Cardiac fibroblast (primary cell): ENCODE measurements around the gene LCOR.
"Not testable (repeated sequence)": the region's sequence is repeated elsewhere in the genome, so short reads cannot be mapped to it uniquely, and the experiment has no call there.

Experiments
- DNase-seq, 2 donors: peaks; one replicate each; pipeline versions ENCODE4 v3.0.0 to v3.0.0-alpha.2; 2010; ENCODE audit warnings: low read depth in 2 of 2
- H3K4me3 ChIP-seq, 2 donors: replicated peaks in 1 of 2; 1 replicate in 1 of 2; 2 replicates in 1 of 2; pipeline ENCODE4 v1.5.1; 2011; ENCODE audit warnings: low read depth in 2 of 2, low read length in 2 of 2, mild to moderate bottlenecking in 2 of 2, moderate library complexity in 1 of 2
- TF ChIP-seq, protein P1 (sequence below): IDR thresholded peaks from one replicate; pipeline ENCODE4 v1.5.1; 2011; ENCODE audit warnings: low read depth, mild to moderate bottlenecking, low read length, inconsistent platforms

LCOR gene

DNA sequence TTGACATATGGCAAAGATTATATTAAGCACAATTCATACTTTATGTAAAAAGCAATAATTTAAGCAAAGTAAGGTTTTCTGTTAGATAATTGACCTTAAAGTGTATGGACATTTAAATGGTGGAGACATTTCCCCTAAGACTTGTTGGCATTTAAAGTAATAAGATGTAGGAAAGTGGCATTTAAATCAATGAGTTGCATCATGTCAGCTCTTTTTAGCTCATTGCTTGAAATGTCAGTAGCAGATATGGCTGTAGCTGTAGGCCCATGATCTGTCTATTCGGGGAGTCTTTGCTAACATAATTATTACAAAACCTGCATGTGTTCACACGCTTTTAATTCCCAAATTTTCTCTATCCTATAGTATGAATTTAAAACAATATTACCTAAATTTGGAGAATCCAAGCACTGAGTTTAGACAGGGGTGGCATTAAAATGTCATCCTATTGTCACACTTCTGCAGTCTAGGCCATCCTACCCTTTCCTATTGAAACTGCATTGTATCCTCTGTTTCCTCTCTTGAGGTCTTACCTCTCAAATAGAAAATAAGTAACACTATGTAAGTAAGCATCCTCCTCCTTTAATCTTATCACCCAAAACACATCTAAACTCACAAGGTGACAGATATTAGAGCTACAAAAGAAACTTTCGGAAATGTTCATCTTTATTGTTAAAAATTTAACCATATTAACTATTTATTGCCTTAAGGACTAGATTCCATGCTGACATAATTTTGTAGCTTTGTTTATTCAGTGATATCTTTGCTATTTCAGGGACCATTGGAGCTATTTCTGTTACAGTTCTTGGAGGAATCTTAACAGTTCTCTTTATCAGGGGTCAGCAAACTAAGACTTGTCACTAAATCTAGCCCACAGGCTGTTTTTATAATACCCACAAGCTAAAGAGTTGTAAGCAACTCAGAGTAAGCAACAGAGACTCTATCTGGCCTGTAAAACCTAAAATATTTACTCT lies 91.2 kb downstream of the LCOR start:
- DNase-seq, result no peak
- H3K4me3 ChIP-seq, result no peak overlapping the region
- TF ChIP-seq, protein P1, sequence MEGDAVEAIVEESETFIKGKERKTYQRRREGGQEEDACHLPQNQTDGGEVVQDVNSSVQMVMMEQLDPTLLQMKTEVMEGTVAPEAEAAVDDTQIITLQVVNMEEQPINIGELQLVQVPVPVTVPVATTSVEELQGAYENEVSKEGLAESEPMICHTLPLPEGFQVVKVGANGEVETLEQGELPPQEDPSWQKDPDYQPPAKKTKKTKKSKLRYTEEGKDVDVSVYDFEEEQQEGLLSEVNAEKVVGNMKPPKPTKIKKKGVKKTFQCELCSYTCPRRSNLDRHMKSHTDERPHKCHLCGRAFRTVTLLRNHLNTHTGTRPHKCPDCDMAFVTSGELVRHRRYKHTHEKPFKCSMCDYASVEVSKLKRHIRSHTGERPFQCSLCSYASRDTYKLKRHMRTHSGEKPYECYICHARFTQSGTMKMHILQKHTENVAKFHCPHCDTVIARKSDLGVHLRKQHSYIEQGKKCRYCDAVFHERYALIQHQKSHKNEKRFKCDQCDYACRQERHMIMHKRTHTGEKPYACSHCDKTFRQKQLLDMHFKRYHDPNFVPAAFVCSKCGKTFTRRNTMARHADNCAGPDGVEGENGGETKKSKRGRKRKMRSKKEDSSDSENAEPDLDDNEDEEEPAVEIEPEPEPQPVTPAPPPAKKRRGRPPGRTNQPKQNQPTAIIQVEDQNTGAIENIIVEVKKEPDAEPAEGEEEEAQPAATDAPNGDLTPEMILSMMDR, result no peak

DNA sequence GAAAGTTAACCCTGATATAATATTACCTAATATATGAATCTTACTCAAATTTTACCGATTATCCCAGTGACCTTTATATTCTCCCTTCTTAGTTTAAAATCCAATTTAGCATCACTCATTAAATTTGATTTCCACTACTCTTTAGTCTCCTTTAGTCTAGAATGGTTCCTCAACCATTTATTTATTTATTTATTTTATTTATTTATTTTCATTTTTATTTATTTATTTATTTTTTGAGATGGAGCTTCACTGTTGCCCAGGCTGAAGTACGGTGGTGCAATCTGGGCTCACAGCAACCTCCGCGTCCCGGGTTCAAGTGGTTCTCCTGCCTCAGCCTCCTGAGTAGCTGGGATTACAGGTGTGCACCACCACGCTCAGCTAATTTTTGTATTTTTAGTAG lies 92.8 kb downstream of the LCOR start:
- DNase-seq, result no peak
- H3K4me3 ChIP-seq, result no peak overlapping the region
- TF ChIP-seq, protein P1, result no peak

DNA sequence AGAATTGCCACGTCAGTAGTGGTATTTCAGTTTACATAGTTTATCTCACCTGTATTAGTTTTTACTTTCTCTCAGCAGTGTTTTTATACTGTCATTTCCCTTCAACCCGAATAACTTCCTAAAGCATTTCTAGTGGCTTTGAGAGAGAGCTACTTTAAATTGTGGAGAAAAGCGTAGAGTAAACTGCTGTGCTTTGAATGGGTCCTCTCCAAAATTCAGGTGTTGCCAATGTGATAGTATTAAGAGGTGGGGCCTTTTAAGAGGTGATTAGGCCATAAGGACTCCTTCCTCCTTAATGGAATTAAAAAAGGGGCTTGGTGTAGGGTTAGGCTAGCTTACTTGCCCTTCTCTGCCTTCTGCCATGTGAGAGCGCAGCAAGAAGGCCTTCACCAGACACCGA lies 98.4 kb downstream of the LCOR start:
- TF ChIP-seq, protein P1, result no peak
- no peak for DNase-seq
- no peak overlapping the region for H3K4me3 ChIP-seq

DNA sequence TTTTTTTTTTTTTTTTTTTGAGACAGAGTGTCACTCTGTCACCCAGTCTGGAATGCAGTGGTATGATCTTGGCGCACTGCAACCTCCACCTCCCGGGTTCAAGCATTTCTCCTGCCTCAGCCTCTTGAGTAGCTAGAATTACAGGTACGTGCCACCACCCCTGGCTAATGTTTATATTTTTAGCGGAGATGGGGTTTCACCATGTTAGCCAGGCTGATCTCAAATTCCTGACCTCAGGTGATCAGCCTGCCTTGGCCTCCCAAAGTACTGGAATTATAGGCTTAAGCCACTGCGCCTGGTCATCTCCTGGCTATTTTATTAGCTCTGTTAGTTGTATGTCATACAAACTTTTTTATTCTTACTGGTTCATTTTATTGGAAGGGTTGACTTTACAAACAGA lies 103.0 kb downstream of the LCOR start:
- TF ChIP-seq, protein P1, result no peak
- no peak overlapping the region for H3K4me3 ChIP-seq
- DNase-seq, result no peak

DNA sequence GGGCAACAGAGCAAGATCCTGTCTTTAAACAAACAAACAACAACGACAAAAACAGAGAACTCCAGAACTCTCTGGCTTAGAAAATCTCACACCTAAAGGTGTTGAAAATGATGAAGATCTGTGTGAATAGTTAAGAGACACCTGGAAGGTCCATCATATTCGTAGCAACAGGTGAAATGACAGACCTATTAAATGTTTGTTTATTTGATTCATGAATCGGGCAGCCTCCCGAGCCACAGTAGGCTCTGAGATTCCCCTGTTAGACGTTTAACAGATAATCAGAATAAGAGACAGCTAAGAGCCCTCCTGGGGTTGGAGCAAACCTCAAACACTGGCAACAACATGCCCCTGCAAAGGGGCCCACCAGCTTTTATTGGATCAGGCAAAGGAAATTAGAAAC lies 103.7 kb downstream of the LCOR start:
- H3K4me3 ChIP-seq, result no peak overlapping the region
- TF ChIP-seq, protein P1, result no peak
- DNase-seq, result no peak

DNA sequence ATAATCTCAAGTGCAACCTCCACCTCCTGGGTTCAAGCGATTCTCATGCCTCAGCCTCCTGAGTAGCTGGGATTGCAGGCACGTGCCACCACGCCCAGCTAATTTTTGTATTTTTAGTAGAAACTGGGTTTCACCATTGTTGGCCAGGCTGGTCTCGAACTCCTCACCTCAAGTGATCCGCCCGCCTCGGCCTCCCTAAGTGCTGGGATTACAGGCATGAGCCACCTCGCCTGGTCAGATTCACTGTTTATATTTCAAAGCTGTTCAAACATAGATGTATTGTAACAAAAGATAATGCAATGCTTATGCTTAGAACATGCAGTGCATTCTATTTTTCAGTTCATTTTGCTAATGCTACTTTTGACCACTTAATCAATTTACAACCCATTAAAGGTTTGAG lies 111.1 kb downstream of the LCOR start:
- not testable (repeated sequence) for DNase-seq

DNA sequence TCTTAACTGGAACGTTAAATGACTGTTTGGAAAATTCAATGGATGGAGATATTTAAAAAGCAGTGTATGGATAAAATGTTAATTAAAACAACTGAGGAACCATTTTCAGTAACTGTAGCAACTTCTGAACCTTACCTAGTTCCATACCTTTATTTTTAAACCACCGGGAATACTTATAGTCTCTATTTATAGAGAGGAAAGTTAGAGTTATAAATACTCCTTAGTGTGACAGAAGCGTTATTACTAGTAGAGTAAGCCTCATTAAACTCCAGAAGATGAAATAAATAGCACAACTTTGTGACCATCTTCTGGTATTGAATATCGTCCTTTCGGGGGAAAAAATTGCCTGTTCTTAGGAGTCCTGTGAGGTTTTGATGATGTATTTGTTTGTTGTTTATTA lies 114.9 kb downstream of the LCOR start:
- no peak for DNase-seq
- TF ChIP-seq, protein P1, result no peak
- no peak overlapping the region for H3K4me3 ChIP-seq

More for the DNA sequence above, 111.1 kb downstream of the LCOR start:
- H3K4me3 ChIP-seq, result not testable (repeated sequence)
